SJCRH30 (cell line): ENCODE data around the gene STON2. TPM values are rescaled to one million over a fixed set of nuclear protein-coding genes. Genes with fewer than 3 reads are reported as not detected.

Experiments used
- DNase-seq, 2 experiments: peaks; one replicate each; pipeline ENCODE4 v3.0.0-alpha.2; 2015 to 2020
- H3K27ac ChIP-seq: fragments of 250-450 bp; sonication (Bioruptor Pico); 2 replicates; pipeline ENCODE4 v1.5.1; 2020; ENCODE audit warnings: mild to moderate bottlenecking, moderate library complexity
- H3K27me3 ChIP-seq: fragments of 250-450 bp; sonication (Bioruptor Pico); 2 replicates; pipeline ENCODE4 v1.5.1; 2020; ENCODE audit warnings: mild to moderate bottlenecking, moderate library complexity
- H3K36me3 ChIP-seq: fragments of 250-450 bp; sonication (Bioruptor Pico); 2 replicates; pipeline ENCODE4 v1.5.1; 2020; ENCODE audit warnings: mild to moderate bottlenecking, moderate library complexity
- H3K4me1 ChIP-seq: fragments of 250-450 bp; sonication (Bioruptor Pico); 2 replicates; pipeline ENCODE4 v1.5.1; 2020; ENCODE audit warnings: mild to moderate bottlenecking, moderate library complexity
- H3K4me3 ChIP-seq: fragments of 250-450 bp; sonication (Bioruptor Pico); 2 replicates; pipeline ENCODE4 v1.5.1; 2020; ENCODE audit warnings: mild to moderate bottlenecking, moderate library complexity
- H3K9me3 ChIP-seq: fragments of 250-450 bp; sonication (Bioruptor Pico); replicated peaks from 2 replicates; pipeline ENCODE4 v1.5.1; 2020; ENCODE audit warnings: mild to moderate bottlenecking, moderate library complexity
- total RNA-seq: library from RNA; depleted of rRNA; stranded (reverse); fragments of >200 nt; shearing (Covaris generic); gene quantifications from 2 replicates; pipeline ENCODE4 v1.2.3, GENCODE V29; 2014; rRNA removed

STON2 gene, protein sequence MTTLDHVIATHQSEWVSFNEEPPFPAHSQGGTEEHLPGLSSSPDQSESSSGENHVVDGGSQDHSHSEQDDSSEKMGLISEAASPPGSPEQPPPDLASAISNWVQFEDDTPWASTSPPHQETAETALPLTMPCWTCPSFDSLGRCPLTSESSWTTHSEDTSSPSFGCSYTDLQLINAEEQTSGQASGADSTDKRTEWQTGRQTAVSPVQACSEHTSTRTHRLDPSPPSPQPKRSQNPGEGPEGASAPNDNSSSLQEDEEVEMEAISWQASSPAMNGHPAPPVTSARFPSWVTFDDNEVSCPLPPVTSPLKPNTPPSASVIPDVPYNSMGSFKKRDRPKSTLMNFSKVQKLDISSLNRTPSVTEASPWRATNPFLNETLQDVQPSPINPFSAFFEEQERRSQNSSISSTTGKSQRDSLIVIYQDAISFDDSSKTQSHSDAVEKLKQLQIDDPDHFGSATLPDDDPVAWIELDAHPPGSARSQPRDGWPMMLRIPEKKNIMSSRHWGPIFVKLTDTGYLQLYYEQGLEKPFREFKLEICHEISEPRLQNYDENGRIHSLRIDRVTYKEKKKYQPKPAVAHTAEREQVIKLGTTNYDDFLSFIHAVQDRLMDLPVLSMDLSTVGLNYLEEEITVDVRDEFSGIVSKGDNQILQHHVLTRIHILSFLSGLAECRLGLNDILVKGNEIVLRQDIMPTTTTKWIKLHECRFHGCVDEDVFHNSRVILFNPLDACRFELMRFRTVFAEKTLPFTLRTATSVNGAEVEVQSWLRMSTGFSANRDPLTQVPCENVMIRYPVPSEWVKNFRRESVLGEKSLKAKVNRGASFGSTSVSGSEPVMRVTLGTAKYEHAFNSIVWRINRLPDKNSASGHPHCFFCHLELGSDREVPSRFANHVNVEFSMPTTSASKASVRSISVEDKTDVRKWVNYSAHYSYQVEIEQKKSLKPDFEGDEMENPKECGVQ
- total RNA-seq: 26.2 and 27.4 TPM in 2 replicates

GRCh38 chr14:81400202-81400678 is at the start of gene STON2:
Gene STON2, minus strand, starts transcription at chr14:81400324. Its CDS starts 1,942 bp downstream, at chr14:81398382.
- H3K27me3 ChIP-seq: no peaks in the 10 kb centered on the region
- H3K4me1 ChIP-seq: peaks cover 19% of the 10 kb centered on the region
- no peak within 1 kb of the TSS for H3K4me3 ChIP-seq
- peak within 1 kb of the TSS; percentile 60 for H3K27ac ChIP-seq
- peaks cover 26% of the 10 kb centered on the region for H3K36me3 ChIP-seq
- DNase-seq: peak in 1 of 2 experiments; percentile 12
- no peaks in the 10 kb centered on the region for H3K9me3 ChIP-seq

- Histone ChIP-seq H3K9me3 (no peaks in the 10 kb centered on the region), H3K4me3 (peak overlapping the region; percentile 51), H3K27ac (peak overlapping the region; percentile 88)
These were observed 49.5 kb upstream of the STON2 start for GRCh38 chr14:81449576-81449975.

DNA sequence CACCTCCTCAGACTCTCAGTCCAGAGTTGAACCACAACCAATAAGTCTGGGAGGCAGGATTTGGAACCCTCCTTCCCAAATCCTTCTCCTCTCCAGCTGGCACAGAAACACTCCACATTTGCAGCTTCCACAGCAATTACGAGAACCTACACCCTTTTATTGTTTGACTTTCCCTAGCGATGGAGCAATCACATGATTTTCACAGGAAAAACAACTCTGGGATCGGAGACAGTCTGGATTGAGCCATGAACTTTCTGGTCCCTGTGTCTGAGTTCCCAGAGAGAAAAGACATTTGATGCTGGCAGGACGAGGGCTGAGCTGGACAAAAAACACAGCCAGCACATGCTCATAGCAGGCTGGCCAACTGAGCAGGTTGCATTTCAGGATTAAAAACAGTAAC is 49.0 kb upstream of the STON2 start:
- H3K9me3 ChIP-seq: 0 out of 2 replicates have a peak, but pooled peaks cover under 1% of the 10 kb centered on the region
- peak overlapping the region; percentile 88 for H3K27ac ChIP-seq
- peak overlapping the region; percentile 51 for H3K4me3 ChIP-seq
- DNase-seq: peak; percentile 17 to 47
- no peaks in the 10 kb centered on the region for H3K36me3 ChIP-seq
- H3K27me3 ChIP-seq: no peaks in the 10 kb centered on the region
- H3K4me1 ChIP-seq: peaks cover 32% of the 10 kb centered on the region

More at GRCh38 chr14:81449576-81449975, 49.5 kb upstream of the STON2 start:
- Histone ChIP-seq H3K36me3 (no peaks in the 10 kb centered on the region), H3K4me1 (peaks cover 32% of the 10 kb centered on the region), H3K27me3 (no peaks in the 10 kb centered on the region)
- DNase-seq: no peak

DNA sequence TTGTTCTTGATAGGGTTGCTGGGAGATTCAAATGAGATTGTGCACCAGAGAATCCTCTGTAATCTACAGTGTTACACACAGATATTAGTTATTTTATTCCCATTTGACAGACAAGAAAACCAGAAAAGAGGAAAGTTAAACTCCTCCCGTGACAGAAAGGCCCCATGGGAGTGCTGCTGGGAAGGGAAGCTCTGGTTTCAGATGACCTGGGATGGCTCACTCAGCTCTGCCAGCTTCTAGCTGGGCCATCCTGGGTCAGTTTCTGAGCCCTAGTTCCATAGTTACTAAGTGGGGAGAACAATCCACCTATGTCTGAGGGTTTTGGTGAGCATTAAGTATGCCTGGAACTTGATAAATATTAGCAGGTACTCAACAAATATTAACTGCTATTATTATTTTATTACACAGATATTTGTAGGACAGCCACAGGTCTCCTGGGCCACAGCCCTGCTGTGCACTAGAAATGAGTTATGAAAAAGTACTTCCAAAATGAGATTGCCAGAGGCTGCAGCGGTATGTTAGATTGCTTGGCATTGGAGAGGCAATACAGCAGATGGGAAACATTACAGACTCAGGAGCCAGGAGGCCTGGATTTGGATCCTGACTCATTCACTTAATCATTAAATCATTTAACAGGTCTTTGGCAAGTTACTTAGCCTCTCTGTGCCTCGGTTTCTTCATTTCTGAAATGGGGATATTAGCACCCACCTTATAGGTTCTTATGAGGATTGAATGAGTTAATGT is 47.1 kb upstream of the STON2 start:
- peak; percentile 30 to 42 for DNase-seq
- Histone ChIP-seq H3K9me3 (0 out of 2 replicates have a peak, but pooled peaks cover 3% of the 10 kb centered on the region), H3K27me3 (no peaks in the 10 kb centered on the region), H3K4me1 (peaks cover 32% of the 10 kb centered on the region), H3K36me3 (no peaks in the 10 kb centered on the region), H3K27ac (peak overlapping the region; percentile 57; the same call in 1 of the 2 replicates), H3K4me3 (no peak overlapping the region)

DNA sequence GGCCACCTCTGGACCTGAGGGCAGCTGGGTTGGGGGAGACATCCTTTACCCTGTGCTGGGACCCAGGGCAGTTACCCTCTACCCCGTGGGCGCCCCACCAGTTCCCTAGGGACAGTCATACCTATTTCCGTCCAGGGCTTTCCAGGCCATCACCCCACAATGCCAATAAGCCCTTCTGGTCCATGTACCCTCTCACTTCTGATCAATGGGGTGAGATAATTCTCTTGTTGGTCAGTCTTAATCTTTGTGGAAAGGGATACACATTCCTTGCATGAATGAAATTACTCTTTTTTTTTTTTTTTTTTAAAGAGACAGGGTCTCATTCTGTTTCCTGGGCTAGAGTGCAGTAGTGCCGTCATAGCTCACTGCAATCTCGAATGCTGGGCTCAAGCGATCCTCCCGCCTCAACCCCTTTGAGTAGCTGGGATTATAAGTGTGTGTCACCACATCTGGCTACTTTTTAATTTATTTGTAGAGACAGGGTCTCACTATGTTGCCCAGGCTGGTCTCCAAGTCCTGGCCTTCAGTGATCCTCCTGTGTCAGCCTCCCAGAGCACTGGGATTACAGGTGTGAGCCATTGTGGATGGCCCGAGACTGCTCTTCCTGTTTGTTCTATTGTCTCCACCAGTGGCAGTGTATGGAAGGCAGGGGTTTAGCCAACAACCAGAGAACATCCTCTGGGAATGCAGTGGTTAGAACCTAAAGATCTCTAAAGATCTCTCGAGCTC is 46.3 kb upstream of the STON2 start:
- Histone ChIP-seq H3K4me1 (peaks cover 32% of the 10 kb centered on the region), H3K27me3 (no peaks in the 10 kb centered on the region), H3K9me3 (0 out of 2 replicates have a peak, but pooled peaks cover 3% of the 10 kb centered on the region), H3K27ac (peak overlapping the region; percentile 57), H3K36me3 (no peaks in the 10 kb centered on the region), H3K4me3 (no peak overlapping the region)
- peak; percentile 9 to 40 for DNase-seq

- Histone ChIP-seq H3K4me1 (peaks cover 12% of the 10 kb centered on the region), H3K9me3 (0 out of 2 replicates have a peak, but pooled peaks cover 3% of the 10 kb centered on the region)
- no peak for DNase-seq
These were observed 41.6 kb upstream of the STON2 start for GRCh38 chr14:81441626-81442134.

DNA sequence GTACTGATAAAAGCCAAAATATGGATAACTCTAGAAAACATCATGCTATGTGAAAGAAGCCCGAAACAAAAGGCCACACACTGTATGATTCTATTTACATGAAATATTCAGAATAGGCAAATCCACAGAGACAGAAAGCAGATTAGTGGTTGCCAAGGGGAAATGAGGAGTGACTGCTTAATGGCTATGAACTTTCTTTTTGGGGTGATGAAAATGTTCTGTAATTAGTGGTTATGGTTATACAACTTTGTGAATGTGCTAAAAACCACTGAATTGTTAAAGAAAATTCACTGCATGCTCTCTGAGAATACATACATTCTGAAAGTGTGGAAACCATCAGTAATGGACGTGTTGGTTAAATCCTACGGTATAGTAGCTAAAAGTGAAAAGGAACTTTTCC is 39.9 kb upstream of the STON2 start:
- Histone ChIP-seq H3K27ac (no peak overlapping the region), H3K4me1 (no peaks in the 10 kb centered on the region; the same call in 1 of the 2 replicates), H3K4me3 (no peak overlapping the region), H3K9me3 (0 out of 2 replicates have a peak, but pooled peaks cover 3% of the 10 kb centered on the region), H3K36me3 (no peaks in the 10 kb centered on the region), H3K27me3 (no peaks in the 10 kb centered on the region)
- DNase-seq: no peak

More at GRCh38 chr14:81441626-81442134, 41.6 kb upstream of the STON2 start:
- Histone ChIP-seq H3K4me3 (no peak overlapping the region), H3K27me3 (no peaks in the 10 kb centered on the region), H3K27ac (no peak overlapping the region), H3K36me3 (no peaks in the 10 kb centered on the region)

GRCh38 chr14:81437244-81437643 is 37.1 kb upstream of the STON2 start:
- Histone ChIP-seq H3K4me1 (peaks cover 4% of the 10 kb centered on the region), H3K27ac (no peak overlapping the region), H3K27me3 (no peaks in the 10 kb centered on the region), H3K4me3 (no peak overlapping the region; the same call in 1 of the 2 replicates), H3K9me3 (no peaks in the 10 kb centered on the region), H3K36me3 (no peaks in the 10 kb centered on the region)
- DNase-seq: no peak

GRCh38 chr14:81436296-81437138 is 36.4 kb upstream of the STON2 start:
- H3K36me3 ChIP-seq: no peaks in the 10 kb centered on the region
- peaks cover 9% of the 10 kb centered on the region for H3K4me1 ChIP-seq
- peak overlapping the region; percentile 58 for H3K27ac ChIP-seq
- no peaks in the 10 kb centered on the region for H3K27me3 ChIP-seq
- DNase-seq: peak; percentile 78 to 86
- peak overlapping the region; percentile 70 for H3K4me3 ChIP-seq
- H3K9me3 ChIP-seq: no peaks in the 10 kb centered on the region

DNA sequence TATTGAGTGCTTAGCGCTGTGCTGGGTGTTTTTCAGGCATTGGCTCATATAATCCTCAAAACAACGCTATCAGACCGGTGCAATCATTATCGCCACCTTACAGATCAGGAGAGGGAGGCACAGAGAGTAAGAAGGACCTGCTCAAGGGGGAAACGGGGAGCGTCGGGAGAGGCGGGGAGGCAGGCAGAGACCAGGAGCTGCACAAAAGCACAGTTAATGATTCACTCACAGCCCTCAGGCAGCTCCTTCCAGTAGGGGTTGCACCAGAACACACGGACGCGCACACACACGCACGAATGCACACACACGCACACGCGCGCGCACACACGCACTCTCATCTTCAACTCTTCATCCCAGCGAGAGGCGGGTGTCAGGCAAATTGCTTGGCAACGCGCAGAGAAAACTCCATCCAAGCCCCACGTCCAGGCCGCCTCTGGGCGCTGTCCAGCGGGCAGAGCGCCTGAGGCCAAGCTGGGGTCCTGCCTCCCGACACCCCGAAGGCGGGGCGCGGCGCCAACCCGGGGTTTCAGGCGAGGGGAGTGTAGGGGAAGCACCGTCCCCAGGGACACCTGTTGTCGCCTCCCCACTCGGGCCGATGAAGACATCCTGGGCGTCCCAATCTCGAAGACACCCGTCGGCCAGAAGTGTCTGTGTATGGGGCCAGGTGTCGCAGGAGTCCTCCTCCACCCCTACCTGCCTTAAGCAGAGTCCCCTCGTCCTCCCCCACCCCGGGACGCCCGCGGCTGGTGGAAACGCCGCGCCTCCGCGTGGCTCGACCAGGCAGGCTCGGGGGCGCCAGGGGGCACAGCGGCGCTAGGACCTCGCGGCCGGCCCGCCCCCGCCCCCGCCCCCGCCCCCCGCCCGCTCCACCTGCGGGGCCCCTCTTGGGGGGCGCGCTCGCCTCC is 35.5 kb upstream of the STON2 start:
- H3K27ac ChIP-seq: no peak overlapping the region
- peak; percentile 56 to 67 for DNase-seq
- no peaks in the 10 kb centered on the region for H3K27me3 ChIP-seq
- H3K9me3 ChIP-seq: no peaks in the 10 kb centered on the region
- peaks cover 9% of the 10 kb centered on the region for H3K4me1 ChIP-seq
- peak overlapping the region; percentile 70 for H3K4me3 ChIP-seq
- no peaks in the 10 kb centered on the region for H3K36me3 ChIP-seq

DNA sequence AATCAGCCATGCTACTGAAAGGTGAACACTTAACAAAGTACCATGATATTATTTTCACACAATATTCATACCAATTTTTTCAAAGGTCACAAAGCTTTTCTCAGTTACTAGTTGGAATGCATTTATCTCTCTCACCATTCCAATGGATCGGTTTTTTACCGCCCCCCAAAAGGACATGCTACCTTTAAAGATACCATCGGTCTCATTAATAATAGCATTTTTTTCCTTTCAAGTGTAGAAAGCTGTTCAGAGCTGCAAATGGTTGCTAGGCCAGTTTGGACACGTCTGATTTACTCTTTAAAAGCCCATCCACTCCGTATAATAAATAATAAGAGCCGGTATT is 34.9 kb upstream of the STON2 start:
- H3K9me3 ChIP-seq: no peaks in the 10 kb centered on the region
- H3K4me3 ChIP-seq: peak overlapping the region; percentile 70
- peaks cover 9% of the 10 kb centered on the region for H3K4me1 ChIP-seq
- no peaks in the 10 kb centered on the region for H3K27me3 ChIP-seq
- H3K36me3 ChIP-seq: no peaks in the 10 kb centered on the region
- H3K27ac ChIP-seq: no peak overlapping the region
- no peak for DNase-seq

- no peaks in the 10 kb centered on the region for H3K27me3 ChIP-seq
- H3K36me3 ChIP-seq: no peaks in the 10 kb centered on the region
- H3K9me3 ChIP-seq: no peaks in the 10 kb centered on the region
- H3K4me1 ChIP-seq: peaks cover 9% of the 10 kb centered on the region
- H3K4me3 ChIP-seq: no peak overlapping the region
- no peak for DNase-seq
- no peak overlapping the region for H3K27ac ChIP-seq
These were observed 34.1 kb upstream of the STON2 start for GRCh38 chr14:81434230-81434629.
